D721Med (cell line): Measurements from ENCODE around the gene PCNX2.
A peak's percentile ranks its signal among the peaks of the same experiment; 100 is the strongest.

Source experiments
- DNase-seq: peaks from one replicate; pipeline ENCODE4 v3.0.0; 2011; ENCODE audit warnings: low spot score; ENCODE audit not compliant: insufficient read length
- FAIRE-seq: peaks from 2 replicates; lab custom pipeline; 2011; peaks lifted over from hg19 to GRCh38; lab: Jason Lieb, UNC
- TF ChIP-seq, protein P1 (sequence below): IDR thresholded peaks from 2 replicates; pipeline ENCODE4 v1.5.1; 2012; ENCODE audit warnings: mild to moderate bottlenecking, control low read depth; ENCODE audit not compliant: insufficient read depth; ENCODE audit errors: missing control alignments

PCNX2 gene

DNA sequence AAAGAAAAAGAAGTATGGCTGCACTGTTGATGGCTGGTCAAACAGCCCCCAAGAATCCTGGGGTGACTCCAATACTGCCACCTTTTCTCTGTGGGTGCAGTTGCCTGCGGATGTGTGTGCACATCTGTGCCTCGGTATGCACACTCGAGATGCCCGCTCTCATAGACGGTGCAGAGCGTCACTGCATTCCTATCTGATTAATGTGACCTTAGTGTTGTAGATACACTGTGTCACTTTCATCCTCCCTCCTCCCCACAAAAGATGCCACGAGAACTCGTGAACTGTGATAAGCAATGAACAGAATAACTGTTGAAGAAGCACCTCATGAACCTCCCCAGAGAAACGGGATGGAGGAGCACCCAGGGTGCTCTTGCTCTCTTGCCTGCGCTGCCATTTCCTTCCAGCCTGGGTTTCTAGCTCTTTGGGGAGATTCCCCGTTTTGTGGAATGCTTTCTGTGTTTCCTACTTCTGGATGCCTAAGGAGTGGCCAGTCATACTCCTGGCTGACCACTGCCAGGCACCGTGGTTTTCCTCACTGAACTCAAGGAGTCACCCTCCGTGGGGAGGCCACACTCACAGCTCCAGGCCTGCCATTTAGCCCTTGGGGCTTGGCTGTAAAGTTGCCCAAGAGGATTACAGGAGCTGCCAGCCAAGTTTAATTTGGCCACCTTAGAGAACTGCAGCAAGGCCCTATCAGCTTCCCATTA, 313.1 kb downstream of the PCNX2 start:
- DNase-seq (no peak), FAIRE-seq (no peak)
- TF ChIP-seq, protein P1, sequence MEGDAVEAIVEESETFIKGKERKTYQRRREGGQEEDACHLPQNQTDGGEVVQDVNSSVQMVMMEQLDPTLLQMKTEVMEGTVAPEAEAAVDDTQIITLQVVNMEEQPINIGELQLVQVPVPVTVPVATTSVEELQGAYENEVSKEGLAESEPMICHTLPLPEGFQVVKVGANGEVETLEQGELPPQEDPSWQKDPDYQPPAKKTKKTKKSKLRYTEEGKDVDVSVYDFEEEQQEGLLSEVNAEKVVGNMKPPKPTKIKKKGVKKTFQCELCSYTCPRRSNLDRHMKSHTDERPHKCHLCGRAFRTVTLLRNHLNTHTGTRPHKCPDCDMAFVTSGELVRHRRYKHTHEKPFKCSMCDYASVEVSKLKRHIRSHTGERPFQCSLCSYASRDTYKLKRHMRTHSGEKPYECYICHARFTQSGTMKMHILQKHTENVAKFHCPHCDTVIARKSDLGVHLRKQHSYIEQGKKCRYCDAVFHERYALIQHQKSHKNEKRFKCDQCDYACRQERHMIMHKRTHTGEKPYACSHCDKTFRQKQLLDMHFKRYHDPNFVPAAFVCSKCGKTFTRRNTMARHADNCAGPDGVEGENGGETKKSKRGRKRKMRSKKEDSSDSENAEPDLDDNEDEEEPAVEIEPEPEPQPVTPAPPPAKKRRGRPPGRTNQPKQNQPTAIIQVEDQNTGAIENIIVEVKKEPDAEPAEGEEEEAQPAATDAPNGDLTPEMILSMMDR: no peak

DNA sequence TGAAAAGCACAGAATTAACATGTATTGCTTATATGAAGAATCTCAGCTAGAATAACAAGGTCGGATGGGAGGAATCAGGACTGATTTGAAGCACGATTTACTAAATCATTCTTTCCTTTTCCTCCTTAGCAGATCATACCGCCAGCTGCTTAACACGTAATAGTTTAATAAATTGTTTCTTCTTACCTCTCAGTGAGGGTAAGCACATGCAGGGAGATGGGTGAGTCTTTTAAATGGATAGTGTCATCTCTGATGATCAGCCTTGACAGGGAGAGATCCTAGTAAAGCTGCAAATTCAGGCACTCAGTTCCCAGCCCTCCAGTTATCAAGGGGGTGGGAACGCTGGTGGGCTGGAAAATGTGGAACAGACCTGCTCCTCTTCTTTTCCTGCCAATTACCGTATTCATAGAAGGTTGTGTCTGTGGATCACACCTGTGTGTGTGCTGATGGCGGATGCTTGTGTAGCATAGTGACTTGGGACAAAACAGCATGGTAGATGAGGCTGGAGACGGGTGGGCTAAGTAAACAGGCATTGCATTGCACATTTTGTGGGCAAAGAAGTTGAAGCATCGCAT, 314.5 kb downstream of the PCNX2 start:
- DNase-seq: no peak
- FAIRE-seq: peak; percentile 44
- TF ChIP-seq, protein P1: no peak

DNA sequence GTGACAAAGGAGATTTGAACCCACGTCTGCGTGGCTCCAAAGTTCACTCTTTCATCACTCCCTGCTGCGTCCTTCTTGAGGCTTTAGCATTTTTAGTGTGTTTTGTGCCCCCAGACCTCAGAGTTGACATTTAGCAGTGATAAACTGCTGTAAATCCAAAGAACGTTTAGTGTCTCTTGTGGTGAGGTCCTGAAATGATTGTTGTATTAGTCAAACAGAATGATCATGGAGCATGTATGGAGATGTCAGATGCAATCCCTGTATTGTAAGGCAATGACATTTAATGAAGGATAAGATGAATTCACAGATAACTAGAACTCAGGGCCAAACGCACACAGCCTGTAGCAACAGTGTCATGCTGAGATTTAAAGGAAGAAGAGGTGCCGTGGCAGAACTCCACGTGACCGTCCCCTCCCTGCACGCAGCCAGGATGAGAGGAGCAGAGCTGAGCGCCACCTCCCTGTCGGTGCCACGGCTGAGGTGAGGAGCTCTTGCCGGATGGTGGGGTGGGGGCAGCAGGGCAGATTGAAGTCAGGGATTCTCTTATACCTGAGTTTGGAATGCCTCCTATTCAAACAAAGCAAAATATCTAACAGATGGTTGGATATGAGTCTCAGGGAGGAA, 315.1 kb downstream of the PCNX2 start:
- FAIRE-seq (peak; percentile 67), DNase-seq (no peak)
- TF ChIP-seq, protein P1: peak; percentile 31

DNA sequence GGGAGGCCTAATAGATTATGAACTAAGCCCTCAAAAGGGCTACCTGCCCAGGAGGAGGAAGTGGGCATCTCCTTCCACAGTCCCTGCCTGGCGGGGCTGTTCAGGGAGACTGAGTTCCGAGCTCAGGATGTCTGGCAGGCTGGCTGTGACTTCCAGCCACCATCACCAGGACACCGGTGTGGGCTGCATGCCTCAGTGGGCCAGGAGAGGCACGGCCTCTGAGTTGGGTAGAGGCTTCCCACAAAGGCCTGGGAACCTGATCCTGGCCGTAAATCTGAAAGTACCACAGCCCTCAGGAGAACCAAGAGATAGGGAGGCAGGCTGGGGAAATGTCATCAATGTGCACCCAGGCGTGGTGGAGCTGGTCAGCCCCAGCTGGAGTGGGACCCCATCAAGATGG, 316.0 kb downstream of the PCNX2 start:
- no peak for DNase-seq
- no peak for FAIRE-seq
- TF ChIP-seq, protein P1: no peak

DNA sequence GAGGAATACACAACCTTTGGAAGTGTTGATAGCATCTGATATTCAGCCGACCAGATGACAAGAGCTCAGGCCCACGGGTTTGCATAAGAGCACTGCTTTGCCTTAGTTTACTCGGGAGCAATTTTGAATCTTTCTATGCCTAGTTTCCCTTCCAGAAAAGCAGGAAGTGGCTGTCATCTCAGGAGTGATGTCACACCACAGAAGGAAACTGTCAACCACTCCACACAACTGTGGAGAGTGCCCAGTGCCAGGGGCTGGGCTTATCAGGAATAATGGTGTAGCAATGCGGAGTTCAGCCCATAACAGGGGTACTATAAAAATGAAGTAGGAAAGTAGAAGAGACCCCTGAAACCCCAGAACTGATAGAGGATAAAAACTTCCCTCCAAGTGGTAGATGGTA, 316.7 kb downstream of the PCNX2 start:
- TF ChIP-seq, protein P1: no peak
- DNase-seq (no peak), FAIRE-seq (no peak)

DNA sequence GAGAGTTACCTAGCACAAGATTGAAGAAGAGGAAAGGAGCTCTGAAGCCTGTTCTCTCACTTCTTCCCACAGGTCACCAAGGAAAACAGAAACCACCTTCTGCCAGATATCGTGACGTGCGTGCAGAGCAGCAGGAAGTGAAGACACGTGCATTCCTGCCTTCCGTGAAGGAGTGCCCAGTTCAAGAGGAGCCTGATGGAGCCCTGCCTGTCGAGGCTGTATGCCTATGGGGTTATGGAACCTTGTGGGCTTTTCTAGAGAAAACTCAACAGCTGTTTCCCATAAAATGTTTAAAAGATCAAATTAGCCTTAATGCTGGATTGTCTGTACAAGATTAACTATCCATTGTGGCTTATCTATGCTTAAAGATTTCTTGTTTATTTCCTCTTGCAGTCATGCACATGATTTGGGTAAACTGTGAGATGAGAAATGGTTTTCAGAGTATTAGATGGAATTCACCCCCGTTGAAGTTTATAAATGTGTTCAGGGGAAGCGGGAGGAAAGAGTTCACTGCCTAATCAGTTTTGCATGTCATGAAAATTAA, 317.4 kb downstream of the PCNX2 start:
- peak; percentile 81 for FAIRE-seq
- no peak for DNase-seq

More for the DNA sequence above, 317.4 kb downstream of the PCNX2 start:
- TF ChIP-seq, protein P1: no peak
